ENCODE measurements around the gene ASPHD1. TPM values are rescaled to one million over a fixed set of nuclear protein-coding genes. Genes with fewer than 3 reads are reported as not detected.

ASPHD1 gene
- total RNA-seq, 1 donor from 2014 or later: 14.2 TPM

DNA sequence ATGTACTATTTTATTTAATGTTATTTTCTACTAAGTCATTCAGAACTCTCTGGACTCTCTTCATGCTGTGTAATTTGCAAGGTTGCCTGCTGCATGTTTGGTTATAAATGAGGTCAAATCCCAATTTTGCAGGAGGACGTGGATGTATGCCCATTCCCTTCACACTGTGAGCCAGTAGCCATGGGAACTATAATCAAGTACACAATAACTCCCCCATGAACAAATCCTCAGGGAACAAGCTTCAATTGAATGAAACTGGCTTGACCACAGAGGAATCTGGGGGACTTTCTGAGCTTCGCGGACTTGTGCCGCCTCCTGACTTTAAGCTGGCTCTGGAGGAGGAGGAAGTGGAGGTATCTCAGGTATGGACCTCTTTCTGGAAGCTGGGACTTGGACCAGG lies 40.4 kb downstream of the ASPHD1 start:
- H3K4me1 Mint-ChIP-seq: peaks cover 22% of the 10 kb centered on the region
- H3K27ac Mint-ChIP-seq: peak overlapping the region; percentile 47
- no peaks in the 10 kb centered on the region for H3K36me3 Mint-ChIP-seq
- TF ChIP-seq, protein P1, sequence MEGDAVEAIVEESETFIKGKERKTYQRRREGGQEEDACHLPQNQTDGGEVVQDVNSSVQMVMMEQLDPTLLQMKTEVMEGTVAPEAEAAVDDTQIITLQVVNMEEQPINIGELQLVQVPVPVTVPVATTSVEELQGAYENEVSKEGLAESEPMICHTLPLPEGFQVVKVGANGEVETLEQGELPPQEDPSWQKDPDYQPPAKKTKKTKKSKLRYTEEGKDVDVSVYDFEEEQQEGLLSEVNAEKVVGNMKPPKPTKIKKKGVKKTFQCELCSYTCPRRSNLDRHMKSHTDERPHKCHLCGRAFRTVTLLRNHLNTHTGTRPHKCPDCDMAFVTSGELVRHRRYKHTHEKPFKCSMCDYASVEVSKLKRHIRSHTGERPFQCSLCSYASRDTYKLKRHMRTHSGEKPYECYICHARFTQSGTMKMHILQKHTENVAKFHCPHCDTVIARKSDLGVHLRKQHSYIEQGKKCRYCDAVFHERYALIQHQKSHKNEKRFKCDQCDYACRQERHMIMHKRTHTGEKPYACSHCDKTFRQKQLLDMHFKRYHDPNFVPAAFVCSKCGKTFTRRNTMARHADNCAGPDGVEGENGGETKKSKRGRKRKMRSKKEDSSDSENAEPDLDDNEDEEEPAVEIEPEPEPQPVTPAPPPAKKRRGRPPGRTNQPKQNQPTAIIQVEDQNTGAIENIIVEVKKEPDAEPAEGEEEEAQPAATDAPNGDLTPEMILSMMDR (IDR thresholded peaks at IDR 0.05; ENCODE audit: unreplicated experiment): no peak
- no peaks in the 10 kb centered on the region for H3K27me3 Mint-ChIP-seq (ENCODE audit: low read depth)
- H3K4me3 Mint-ChIP-seq: no peak overlapping the region
- no peak for DNase-seq (ENCODE audit: low spot score in 2 of 2, unreplicated experiment in 2 of 2)
- no peaks in the 10 kb centered on the region for H3K9me3 Mint-ChIP-seq

DNA sequence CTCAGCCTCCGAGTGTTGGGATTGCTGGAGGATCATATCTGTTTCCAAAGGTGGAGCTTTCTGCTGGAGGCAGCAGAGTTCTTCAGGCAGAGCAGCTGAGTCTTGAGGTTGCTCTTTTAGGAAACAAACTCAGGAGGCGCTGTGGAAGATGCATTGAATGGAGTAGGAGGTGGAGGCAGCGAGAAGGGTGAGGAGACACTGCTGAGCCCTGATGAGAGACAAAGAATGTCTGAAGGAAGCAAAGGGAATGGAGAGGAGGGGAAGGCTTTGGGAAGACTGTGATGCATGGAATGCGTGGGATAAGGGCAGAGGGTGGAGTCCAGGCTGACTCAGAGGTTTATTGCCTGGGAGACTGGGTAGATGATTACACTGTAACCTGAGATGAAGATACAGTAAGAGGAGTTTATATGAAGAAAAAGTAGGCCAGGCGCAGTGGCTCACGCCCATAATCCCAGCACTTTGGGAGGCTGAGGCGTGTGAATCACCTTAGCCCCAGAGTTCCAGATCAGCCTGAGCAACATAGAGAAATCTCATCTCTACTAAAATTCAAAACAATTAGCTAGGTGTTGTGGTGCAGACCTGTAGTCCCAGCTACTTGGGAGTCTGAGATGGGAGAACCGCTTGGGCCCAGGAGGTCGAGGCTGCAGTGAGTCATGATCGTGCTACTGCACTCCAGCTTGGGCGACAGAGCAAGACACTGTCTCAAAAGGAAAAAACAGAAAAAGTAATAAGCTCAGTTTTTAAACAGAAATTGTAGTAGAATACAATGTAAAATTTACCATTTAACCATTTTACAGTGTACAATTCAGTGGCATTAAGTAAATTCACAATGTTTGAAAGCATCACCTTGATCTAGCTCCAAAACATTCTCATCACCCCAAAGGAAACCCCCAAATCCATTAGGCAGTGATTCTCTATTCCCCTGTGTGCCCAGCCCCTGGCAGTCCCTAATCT lies 43.8 kb downstream of the ASPHD1 start:
- TF ChIP-seq, protein P1 (IDR thresholded peaks at IDR 0.05; ENCODE audit: unreplicated experiment): no peak
- Mint-ChIP-seq H3K36me3 (no peaks in the 10 kb centered on the region), H3K9me3 (peaks cover 5% of the 10 kb centered on the region), H3K27ac (peak overlapping the region; percentile 99), H3K27me3 (ENCODE audit: low read depth) (no peaks in the 10 kb centered on the region), H3K4me3 (peak overlapping the region; percentile 28), H3K4me1 (peaks cover 22% of the 10 kb centered on the region)
- peak in 1 of 2 experiments; percentile 62 for DNase-seq (ENCODE audit: low spot score in 2 of 2, unreplicated experiment in 2 of 2)

DNA sequence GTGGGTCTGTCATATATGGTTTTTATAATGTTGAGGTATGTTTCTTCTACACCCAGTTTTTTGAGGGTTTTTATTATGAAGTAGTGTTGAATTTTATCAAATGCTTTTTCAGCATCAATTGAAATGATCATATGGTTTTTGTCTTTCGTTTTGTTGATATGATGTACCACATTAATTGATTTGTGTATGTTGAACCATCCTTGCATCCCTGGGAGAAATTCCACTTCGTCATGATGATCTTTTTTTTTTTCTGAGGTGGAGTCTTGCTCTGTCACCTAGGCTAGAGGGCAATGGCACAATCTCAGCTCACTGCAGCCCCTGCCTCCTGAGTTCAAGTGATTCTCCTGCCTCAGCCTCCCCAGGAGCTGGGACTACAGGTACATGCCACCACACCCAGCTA lies 47.6 kb downstream of the ASPHD1 start:
- Mint-ChIP-seq H3K4me1 (peaks cover 16% of the 10 kb centered on the region), H3K36me3 (no peaks in the 10 kb centered on the region)

DNA sequence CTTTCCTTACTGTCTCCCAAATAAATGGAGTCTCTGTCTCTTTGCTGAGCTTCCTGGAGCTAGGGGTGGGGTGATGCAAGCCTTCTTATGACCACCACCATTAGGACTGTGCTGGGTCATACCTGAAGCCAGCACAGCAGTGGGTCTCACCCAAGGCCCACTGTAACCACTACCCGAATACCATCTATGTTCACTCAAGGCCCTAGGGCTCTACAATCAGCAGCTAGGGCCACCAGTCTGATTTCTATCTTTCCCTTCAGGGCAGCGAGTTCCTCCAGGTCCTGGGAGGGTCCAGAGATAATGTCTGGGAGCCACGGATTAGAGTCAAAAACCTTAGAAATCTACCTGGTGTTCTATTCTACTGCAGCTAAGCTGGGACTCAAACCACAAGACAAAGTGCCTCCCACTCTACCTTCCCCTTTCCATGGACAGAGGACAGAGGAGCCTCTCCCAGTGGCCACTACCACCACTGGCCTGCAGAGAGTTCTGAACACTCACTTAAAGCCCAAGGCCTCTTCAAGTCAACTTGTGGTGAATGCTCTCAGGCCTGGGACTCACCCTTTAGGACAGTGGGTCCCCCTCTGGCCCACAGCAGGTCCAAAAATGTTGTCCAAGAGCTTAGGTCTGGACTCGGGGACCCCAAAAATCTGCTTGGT lies 50.6 kb downstream of the ASPHD1 start:
- DNase-seq (ENCODE audit: low spot score in 2 of 2, unreplicated experiment in 2 of 2): no peak
- H3K27me3 Mint-ChIP-seq (ENCODE audit: low read depth): no peaks in the 10 kb centered on the region
- TF ChIP-seq, protein P1 (IDR thresholded peaks at IDR 0.05; ENCODE audit: unreplicated experiment): no peak
- H3K9me3 Mint-ChIP-seq: peaks cover 13% of the 10 kb centered on the region
- no peak overlapping the region for H3K4me3 Mint-ChIP-seq
- H3K36me3 Mint-ChIP-seq: no peaks in the 10 kb centered on the region
- no peak overlapping the region for H3K27ac Mint-ChIP-seq
- H3K4me1 Mint-ChIP-seq: no peaks in the 10 kb centered on the region

More for the DNA sequence above, 47.6 kb downstream of the ASPHD1 start:
- H3K27ac Mint-ChIP-seq: no peak overlapping the region
- H3K9me3 Mint-ChIP-seq: peaks cover 13% of the 10 kb centered on the region
- H3K27me3 Mint-ChIP-seq (ENCODE audit: low read depth): no peaks in the 10 kb centered on the region
- H3K4me3 Mint-ChIP-seq: no peak overlapping the region
- TF ChIP-seq, protein P1 (IDR thresholded peaks at IDR 0.05; ENCODE audit: unreplicated experiment): no peak
- DNase-seq (ENCODE audit: low spot score in 2 of 2, unreplicated experiment in 2 of 2): no peak

DNA sequence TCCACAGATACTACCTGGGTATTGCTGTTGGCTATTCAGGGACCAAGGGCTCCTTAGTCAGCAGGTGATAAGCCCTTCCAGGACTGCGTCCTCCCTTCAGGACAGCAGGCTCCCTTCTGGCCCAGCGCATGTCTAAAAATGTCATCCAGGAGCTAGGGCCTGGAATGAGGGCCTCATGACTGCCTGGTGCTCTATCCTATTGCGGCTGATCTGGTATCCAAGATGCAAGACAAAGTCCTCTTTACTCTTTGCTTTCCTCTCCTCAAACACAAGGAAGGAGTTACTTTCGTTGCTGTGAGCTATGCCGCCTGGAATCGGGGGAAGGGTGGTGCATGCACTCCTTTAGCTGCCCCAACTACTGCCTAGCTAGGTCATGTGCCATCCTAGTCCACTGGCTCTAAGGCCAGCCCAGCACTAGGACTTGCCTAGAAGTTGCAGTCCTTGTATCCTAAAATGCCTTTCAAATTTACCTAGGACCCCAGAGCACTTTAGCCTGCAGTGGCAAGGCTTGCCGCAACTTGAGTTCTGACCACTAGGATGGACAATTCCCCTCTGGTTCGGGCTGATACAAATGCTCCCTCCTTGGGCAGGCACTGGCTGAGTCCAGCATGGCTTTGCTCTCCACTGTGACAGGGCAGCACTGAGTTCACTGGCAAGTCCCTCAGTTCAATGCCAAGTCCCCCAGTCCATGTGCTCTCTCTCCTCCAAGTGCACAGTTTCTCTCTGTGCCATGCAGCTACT lies 51.5 kb downstream of the ASPHD1 start:
- peaks cover 13% of the 10 kb centered on the region for H3K9me3 Mint-ChIP-seq
- H3K27ac Mint-ChIP-seq: no peak overlapping the region
- no peaks in the 10 kb centered on the region for H3K36me3 Mint-ChIP-seq
- H3K4me3 Mint-ChIP-seq: no peak overlapping the region
- no peaks in the 10 kb centered on the region for H3K4me1 Mint-ChIP-seq
- no peak for DNase-seq (ENCODE audit: low spot score in 2 of 2, unreplicated experiment in 2 of 2)
- TF ChIP-seq, protein P1 (IDR thresholded peaks at IDR 0.05; ENCODE audit: unreplicated experiment): no peak
- H3K27me3 Mint-ChIP-seq (ENCODE audit: low read depth): no peaks in the 10 kb centered on the region

Data from mesothelial cell of epicardium (in vitro differentiated cells).